Measurements from ENCODE around the gene CDC42BPG. TPM values are rescaled to one million over a fixed set of nuclear protein-coding genes. Genes with fewer than 3 reads are reported as not detected.

CDC42BPG gene
- total RNA-seq, 1 donor from 2014 or later = 16.3 TPM

DNA sequence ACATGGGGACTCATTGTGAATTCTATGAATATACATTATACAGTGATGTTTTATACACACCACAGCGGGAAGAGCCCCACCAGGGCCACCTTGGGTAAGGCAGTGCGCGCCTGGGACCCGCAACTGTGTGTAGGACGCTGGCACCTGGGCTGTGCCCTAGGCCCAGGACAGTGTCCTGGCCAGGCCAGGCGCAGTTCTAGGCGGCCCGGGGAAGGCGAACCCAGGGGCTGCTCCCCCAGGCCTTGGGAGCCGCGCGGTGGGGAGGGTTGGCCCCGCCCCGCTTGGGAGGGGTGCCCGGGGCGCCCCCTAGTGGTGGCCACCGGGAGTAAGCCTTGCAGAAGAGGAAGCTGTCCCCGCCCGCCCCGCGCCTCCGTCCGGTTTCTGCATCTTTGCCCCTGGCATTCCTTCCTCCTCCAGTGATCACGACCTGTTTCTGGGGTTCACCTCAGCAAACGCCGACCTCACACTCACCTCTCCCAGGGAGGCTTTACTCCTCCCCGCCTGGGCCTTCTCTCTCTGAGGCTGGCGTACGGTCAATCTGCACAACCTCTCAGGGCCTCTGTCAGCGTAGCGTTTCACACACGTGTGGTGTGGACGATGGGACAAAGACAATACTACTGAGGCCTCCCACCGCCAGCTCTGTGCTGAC is 43.4 kb upstream of the CDC42BPG start:
- TF ChIP-seq, protein P1, sequence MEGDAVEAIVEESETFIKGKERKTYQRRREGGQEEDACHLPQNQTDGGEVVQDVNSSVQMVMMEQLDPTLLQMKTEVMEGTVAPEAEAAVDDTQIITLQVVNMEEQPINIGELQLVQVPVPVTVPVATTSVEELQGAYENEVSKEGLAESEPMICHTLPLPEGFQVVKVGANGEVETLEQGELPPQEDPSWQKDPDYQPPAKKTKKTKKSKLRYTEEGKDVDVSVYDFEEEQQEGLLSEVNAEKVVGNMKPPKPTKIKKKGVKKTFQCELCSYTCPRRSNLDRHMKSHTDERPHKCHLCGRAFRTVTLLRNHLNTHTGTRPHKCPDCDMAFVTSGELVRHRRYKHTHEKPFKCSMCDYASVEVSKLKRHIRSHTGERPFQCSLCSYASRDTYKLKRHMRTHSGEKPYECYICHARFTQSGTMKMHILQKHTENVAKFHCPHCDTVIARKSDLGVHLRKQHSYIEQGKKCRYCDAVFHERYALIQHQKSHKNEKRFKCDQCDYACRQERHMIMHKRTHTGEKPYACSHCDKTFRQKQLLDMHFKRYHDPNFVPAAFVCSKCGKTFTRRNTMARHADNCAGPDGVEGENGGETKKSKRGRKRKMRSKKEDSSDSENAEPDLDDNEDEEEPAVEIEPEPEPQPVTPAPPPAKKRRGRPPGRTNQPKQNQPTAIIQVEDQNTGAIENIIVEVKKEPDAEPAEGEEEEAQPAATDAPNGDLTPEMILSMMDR (IDR thresholded peaks at IDR 0.05) = peak; percentile 99
- DNase-seq = peak; percentile 91
- Histone ChIP-seq H3K9me3 (no peaks in the 10 kb centered on the region), H3K27me3 (ENCODE audit: low read depth) (no peaks in the 10 kb centered on the region), H3K4me3 (peak overlapping the region; percentile 25), H3K27ac (peak overlapping the region; percentile 44), H3K36me3 (no peaks in the 10 kb centered on the region), H3K4me1 (peaks cover 22% of the 10 kb centered on the region)
- intact Hi-C loops (cut with DNase I) = no loop called here
- peak; percentile 94 for ATAC-seq

GRCh38 chr11:64887234-64887756 is 42.8 kb upstream of the CDC42BPG start:
- intact Hi-C loops (cut with DNase I) = no loop called here
- Histone ChIP-seq H3K36me3 (no peaks in the 10 kb centered on the region), H3K9me3 (no peaks in the 10 kb centered on the region), H3K27ac (no peak overlapping the region), H3K4me1 (peaks cover 22% of the 10 kb centered on the region), H3K4me3 (no peak overlapping the region), H3K27me3 (ENCODE audit: low read depth) (no peaks in the 10 kb centered on the region)
- ATAC-seq (no peak), DNase-seq (no peak)
- TF ChIP-seq, protein P1 (IDR thresholded peaks at IDR 0.05) = no peak

DNA sequence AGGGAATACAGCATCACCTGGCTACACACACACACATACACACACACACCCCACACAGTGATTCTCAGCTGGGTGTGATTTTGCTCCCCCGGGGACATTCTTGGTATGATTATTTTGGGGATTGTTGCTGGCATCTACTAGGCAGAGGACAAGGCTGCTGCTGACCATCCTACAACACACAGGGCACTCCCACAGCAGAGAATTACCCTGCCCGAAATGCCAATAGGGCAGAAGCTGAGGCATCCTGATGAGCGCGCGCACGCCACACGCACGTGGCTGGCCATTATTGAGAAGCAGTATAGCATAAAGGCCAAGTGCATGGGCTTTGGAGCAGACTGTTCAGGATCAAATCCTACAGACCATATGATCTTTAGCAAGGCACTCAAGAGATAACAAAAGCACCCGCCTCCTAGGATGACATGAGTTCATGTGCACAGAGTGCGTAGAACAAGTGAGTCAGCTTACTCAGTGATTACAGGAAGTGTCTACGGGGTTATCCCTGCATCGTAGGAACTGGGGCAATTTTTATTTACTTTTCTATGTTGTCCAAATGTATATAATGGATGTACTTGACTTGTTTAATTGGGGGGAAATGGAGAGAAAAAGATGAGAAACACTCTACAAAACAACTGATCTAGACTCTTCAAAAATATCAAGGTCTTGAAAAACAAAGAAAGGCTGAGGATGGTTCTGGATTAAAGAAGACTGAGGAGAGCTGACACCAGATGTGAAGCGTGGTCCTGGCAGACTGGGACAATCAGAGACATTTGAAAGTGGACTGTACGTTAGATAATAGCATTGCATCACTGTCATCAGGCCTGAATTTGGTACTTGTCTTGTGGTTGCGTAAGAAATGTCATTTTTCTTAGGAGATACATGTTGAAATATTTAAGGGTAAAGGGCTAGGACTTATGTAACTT is 41.2 kb upstream of the CDC42BPG start:
- Histone ChIP-seq H3K27me3 (ENCODE audit: low read depth) (no peaks in the 10 kb centered on the region), H3K27ac (peak overlapping the region; percentile 21), H3K36me3 (no peaks in the 10 kb centered on the region), H3K4me1 (peaks cover 31% of the 10 kb centered on the region), H3K9me3 (no peaks in the 10 kb centered on the region), H3K4me3 (no peak overlapping the region)
- intact Hi-C loops (cut with DNase I) = no loop called here
- TF ChIP-seq, protein P1 (IDR thresholded peaks at IDR 0.05) = no peak
- no peak for DNase-seq
- ATAC-seq = peak; percentile 56 to 63

GRCh38 chr11:64884019-64884418 is 39.6 kb upstream of the CDC42BPG start:
- no peaks in the 10 kb centered on the region for H3K36me3 ChIP-seq
- ATAC-seq (no peak), DNase-seq (no peak)
- H3K9me3 ChIP-seq = no peaks in the 10 kb centered on the region
- intact Hi-C loops (cut with DNase I) = no loop called here
- peaks cover 47% of the 10 kb centered on the region for H3K4me1 ChIP-seq
- H3K27ac ChIP-seq = no peak overlapping the region
- TF ChIP-seq, protein P1 (IDR thresholded peaks at IDR 0.05) = no peak
- H3K27me3 ChIP-seq (ENCODE audit: low read depth) = no peaks in the 10 kb centered on the region
- no peak overlapping the region for H3K4me3 ChIP-seq

DNA sequence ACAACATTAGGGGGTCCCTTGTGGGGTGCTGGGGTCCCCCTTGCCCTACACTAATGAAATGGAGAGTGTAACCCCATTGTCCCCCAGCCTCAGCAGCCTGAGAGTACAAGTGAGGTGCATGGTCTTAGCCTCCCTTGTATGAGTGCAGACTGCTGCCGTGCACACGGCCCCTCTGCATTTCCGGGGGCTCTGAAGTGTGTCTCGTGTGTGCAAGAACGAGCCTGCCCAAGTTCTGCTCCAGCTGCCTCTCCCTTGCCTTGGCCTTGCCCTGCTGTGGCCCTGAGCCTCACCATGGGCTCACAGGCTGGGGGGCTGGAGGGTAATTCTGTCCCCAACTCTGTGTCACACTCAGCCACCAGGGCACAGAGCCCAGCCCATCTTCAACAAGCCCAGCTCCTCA is 39.1 kb upstream of the CDC42BPG start:
- ATAC-seq (no peak), DNase-seq (no peak)
- intact Hi-C loops (cut with DNase I) = no loop called here
- Histone ChIP-seq H3K4me1 (peaks cover 50% of the 10 kb centered on the region), H3K4me3 (no peak overlapping the region), H3K27me3 (ENCODE audit: low read depth) (no peaks in the 10 kb centered on the region), H3K27ac (no peak overlapping the region), H3K9me3 (no peaks in the 10 kb centered on the region), H3K36me3 (no peaks in the 10 kb centered on the region)
- TF ChIP-seq, protein P1 (IDR thresholded peaks at IDR 0.05) = no peak
